OCI-LY7 (cell line): Measurements from ENCODE around the gene EPB41.

Experiments used
- CTCF ChIP-seq: fragments of 200-600 bp; sonication (generic); conservative IDR thresholded peaks from 2 replicates; pipeline ENCODE4 v1.5.1; 2014; ENCODE audit warnings: mild to moderate bottlenecking, antibody characterized with exemption, low read length, moderate library complexity, mixed read lengths
- EZH2phosphoT487 ChIP-seq: fragments of 200-600 bp; sonication (generic); IDR thresholded peaks from 2 replicates; pipeline ENCODE4 v1.6.1; 2018; ENCODE audit warnings: low read depth, borderline replicate concordance, mild to moderate bottlenecking, mixed run types, antibody characterized with exemption, low read length, moderate library complexity, mixed read lengths

DNA sequence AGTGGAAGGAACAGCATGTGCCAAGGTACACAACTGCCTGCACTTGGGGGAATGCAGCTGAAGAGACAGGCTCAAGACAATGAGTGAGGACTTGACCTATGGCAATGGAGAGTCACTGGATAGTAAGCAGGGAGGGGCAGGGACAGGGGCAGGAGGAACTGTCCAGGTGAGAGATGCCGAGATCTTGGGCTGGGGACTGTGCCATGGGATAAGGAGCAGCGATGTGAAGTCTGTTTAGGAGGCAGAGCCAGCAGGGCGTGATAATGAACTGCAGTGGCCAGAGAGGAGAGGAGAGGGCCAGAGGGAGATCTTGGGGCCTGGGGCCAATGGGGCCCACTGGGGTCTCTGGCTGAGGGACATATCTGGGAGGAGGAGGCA, 17.8 kb upstream of the EPB41 start:
- TF ChIP-seq CTCF (no peak), EZH2phosphoT487 (no peak)
